HEK293 (cell line): Measurements from ENCODE around the gene ANOS1.

ENCODE experiments used
- OSR2 ChIP-seq: fragments of 450-650 bp; formaldehyde crosslinking; IDR thresholded peaks from 2 replicates; pipeline ENCODE4 v1.5.1; 2016; ENCODE audit warnings: missing biosample characterization, missing genetic modification characterization
- ZNF549 ChIP-seq: fragments of 450-650 bp; IDR thresholded peaks from 2 replicates; pipeline ENCODE4 v1.5.1; 2018; ENCODE audit warnings: missing biosample characterization, missing genetic modification characterization, mild to moderate bottlenecking, inconsistent platforms, moderate library complexity
- ZNF670 ChIP-seq: fragments of 450-650 bp; formaldehyde crosslinking; IDR thresholded peaks from 2 replicates; pipeline ENCODE4 v1.5.1; 2016; ENCODE audit warnings: missing biosample characterization, missing genetic modification characterization, low read depth
- TF ChIP-seq, protein P1 (sequence below): fragments of 450-650 bp; formaldehyde crosslinking; IDR thresholded peaks from 2 replicates; pipeline ENCODE4 v1.5.1; 2016; ENCODE audit warnings: missing biosample characterization, missing genetic modification characterization
- TF ChIP-seq, protein P2 (sequence below): fragments of 450-650 bp; formaldehyde crosslinking; IDR thresholded peaks from 2 replicates; pipeline ENCODE4 v1.5.1; 2017; ENCODE audit warnings: missing biosample characterization, missing genetic modification characterization

DNA sequence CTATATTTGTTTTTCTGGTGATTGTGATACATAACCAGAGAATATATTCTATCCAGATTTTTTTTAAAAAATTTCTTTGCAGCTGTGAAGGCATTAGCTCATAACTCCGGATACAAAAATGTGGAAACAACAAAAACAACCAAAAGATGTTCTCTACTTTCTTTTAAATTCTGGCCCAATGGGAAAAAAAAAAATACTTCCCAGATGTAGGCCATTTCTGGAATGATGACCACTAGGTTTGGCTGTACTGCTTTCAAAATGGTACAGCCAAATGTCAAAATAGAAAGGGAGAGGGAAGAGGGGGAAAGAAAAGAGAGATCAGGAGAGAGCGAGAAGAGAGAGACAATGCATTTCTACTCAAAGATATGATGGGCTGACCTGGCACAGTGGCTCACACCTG lies 14.6 kb downstream of the ANOS1 start:
- TF ChIP-seq, protein P1, sequence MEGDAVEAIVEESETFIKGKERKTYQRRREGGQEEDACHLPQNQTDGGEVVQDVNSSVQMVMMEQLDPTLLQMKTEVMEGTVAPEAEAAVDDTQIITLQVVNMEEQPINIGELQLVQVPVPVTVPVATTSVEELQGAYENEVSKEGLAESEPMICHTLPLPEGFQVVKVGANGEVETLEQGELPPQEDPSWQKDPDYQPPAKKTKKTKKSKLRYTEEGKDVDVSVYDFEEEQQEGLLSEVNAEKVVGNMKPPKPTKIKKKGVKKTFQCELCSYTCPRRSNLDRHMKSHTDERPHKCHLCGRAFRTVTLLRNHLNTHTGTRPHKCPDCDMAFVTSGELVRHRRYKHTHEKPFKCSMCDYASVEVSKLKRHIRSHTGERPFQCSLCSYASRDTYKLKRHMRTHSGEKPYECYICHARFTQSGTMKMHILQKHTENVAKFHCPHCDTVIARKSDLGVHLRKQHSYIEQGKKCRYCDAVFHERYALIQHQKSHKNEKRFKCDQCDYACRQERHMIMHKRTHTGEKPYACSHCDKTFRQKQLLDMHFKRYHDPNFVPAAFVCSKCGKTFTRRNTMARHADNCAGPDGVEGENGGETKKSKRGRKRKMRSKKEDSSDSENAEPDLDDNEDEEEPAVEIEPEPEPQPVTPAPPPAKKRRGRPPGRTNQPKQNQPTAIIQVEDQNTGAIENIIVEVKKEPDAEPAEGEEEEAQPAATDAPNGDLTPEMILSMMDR = no peak
- TF ChIP-seq ZNF670 (tag by site-specific recombination) (no peak), ZNF549 (tag by site-specific recombination) (no peak), OSR2 (no peak)
- TF ChIP-seq, protein P2, sequence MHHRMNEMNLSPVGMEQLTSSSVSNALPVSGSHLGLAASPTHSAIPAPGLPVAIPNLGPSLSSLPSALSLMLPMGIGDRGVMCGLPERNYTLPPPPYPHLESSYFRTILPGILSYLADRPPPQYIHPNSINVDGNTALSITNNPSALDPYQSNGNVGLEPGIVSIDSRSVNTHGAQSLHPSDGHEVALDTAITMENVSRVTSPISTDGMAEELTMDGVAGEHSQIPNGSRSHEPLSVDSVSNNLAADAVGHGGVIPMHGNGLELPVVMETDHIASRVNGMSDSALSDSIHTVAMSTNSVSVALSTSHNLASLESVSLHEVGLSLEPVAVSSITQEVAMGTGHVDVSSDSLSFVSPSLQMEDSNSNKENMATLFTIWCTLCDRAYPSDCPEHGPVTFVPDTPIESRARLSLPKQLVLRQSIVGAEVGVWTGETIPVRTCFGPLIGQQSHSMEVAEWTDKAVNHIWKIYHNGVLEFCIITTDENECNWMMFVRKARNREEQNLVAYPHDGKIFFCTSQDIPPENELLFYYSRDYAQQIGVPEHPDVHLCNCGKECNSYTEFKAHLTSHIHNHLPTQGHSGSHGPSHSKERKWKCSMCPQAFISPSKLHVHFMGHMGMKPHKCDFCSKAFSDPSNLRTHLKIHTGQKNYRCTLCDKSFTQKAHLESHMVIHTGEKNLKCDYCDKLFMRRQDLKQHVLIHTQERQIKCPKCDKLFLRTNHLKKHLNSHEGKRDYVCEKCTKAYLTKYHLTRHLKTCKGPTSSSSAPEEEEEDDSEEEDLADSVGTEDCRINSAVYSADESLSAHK (tag by site-specific recombination) = no peak
